CD1c-positive myeloid dendritic cell (primary cell): ENCODE measurements around the gene CNTROB.
"Not testable (repeated sequence)": the region's sequence is repeated elsewhere in the genome, so short reads cannot be mapped to it uniquely, and the experiment has no call there.

ENCODE experiments used
- DNase-seq: peaks from one replicate; pipeline ENCODE4 v3.0.0-alpha.2; 2016; ENCODE audit errors: extremely low spot score

CNTROB gene

DNA sequence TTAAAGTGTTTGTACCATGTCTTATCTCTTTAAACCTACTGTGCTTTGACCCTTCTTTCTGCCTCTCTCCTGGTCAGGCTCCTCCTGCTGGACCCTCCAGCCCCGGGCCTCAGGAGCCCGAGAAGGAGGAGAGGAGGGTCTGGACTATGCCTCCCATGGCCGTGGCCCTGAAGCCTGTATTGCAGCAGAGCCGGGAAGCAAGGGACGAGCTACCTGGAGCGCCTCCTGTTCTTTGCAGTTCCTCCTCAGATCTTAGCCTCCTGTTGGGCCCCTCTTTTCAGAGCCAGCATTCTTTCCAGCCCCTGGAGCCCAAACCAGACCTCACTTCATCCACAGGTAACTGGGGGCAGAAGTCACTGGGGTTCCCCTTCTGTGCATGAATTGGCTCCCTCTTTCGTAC, 13.6 kb downstream of the CNTROB start:
- no peak for DNase-seq

GRCh38 chr17:7946441-7946840, 14.4 kb downstream of the CNTROB start:
- no peak for DNase-seq

- DNase-seq = no peak
Measured at GRCh38 chr17:7947651-7948050, 15.6 kb downstream of the CNTROB start.

DNA sequence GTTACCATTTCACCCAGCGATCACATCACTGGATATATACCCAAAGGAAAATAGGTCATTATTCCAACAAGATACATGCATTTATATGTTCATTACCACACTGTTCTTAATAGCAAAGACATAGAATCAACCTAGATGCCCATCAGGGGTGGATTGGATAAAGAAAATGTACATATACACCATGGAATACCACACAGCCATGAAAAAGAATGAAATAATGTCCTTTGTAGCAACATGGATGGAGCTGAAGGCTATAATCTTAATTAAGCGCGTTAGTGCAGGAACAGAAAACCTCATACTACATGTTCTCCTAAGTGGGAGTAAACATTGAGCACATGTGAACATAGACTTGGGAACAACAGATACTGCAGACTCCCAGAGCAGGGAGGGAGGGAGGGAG, 18.6 kb downstream of the CNTROB start:
- no peak for DNase-seq

- DNase-seq = no peak
Measured at GRCh38 chr17:7951143-7951792, 19.3 kb downstream of the CNTROB start.

DNA sequence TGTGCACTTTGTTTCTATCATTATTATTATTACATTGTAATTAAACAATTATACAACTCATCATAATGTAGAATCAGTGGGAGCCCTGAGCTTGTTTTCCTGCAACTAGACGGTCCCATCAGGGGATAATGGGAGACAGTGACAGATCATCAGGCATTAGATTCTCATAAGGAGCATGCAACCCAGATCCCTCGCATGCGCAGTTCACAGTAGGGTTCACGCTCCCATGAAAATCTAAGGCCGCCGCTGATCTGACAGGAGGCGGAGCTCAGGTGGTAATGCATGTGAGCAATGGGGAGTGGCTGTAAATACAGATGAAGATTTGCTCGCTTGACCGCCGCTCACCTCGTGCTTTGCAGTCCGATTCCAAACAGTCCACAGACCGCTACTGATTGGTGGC, 21.3 kb downstream of the CNTROB start:
- DNase-seq = not testable (repeated sequence)

DNA sequence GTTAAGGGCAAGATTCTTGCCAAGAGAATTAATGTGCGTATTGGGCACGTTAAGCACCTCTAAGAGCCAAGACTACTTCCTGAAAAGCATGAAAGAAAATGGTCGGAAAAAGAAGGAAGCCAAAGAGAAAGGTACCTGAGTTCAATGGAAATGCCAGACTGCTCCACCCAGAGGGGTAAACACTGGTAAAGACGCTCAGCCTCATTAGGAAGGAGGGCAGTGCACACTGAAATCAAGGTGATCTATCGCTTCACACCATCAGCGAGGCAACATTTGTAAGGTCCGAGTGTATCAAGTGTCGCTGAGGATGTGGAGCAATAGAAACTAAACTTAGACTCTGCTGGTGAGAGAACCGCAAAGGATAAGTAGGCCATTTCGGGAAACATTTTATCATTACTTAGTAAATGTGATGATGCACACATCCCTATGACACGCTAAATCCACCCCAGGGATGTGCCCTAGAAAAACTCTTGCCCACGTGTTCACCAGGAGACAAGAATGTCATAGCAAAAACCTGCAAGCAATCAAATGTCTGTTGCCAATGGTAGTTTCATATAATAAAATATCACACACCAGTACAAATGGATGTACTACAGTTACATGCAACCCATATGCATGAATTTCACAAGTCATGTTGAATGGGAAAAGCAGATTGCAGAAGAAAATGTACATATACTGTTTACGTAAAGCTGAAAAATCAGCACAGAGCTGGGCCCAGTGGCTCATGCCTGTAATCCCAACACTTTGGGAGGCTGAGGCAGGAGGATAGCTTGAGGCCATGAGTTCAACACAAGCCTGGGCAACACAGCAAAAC, 23.6 kb downstream of the CNTROB start:
- no peak for DNase-seq

- DNase-seq = no peak
Measured at GRCh38 chr17:7956228-7956965, 24.4 kb downstream of the CNTROB start.

DNA sequence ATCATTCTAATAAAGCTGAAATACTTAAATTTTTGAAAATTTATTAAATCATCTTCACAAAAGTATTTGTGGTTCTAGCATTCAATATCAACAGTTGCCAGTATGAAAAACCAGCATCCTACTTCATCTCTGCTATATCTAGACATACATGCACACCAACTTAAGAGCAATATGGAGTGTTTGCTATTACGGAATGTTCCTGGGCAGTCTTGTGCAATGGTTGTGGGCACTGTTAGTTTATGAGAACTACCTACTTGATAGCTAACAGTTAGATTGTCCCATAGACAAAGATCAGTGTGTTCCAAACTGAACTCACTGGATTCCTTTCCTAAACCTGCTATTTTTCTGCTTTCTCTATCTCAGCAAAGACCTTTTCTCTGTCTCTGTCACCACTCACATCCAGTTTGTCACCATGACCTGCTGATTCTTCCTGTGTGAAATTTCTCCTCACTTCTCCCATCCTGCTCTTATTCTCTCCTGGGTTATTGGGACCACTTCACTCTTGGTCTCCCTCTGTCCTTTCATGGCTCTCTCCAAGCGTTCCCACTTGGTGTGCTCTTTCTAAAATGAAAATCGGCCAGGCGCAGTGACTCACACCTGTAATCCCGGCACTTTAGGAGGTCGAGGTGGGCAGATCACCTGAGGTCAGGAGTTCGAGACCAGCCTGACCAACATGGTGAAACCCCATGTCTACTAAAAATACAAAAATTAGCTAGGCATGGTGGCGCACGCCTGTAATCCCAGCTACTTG, 27.7 kb downstream of the CNTROB start:
- DNase-seq = peak; percentile 18

DNA sequence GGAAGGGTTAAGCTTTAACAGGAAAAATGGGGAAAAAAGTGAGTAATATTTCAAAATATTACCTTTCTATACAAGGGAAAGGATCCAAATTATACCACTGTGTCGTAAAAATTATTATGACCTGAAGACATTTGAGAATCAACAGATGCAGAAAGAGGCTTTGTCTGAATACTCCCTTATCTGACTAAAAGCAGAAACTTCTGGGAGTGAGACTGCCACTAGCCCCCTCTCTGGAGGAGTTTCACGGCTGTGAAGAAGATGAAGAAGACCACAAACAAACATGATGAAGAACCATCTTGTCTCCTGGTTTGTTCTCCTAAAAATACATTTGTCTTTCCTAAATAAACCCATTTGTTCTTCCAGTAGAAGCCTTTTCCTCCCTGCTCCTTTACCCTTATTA, 29.4 kb downstream of the CNTROB start:
- no peak for DNase-seq

DNA sequence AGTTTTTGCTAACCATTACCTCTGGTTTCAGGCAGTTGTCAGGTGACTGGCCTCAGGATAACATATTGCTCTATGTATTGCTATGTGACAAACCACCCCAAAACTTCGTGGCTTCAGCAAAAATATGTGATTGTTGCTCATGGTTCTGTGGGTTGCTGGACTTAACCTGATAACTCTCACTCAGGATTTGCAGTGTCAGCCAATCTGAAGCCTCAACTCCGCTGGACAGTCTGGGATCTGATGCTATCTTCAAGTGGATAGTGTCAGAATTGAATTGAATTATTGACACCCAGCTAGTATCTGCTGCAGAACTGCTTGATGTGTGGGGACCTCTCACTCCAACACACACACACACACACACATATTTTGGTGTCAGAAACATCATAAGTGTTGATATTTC, 35.7 kb downstream of the CNTROB start:
- no peak for DNase-seq

DNA sequence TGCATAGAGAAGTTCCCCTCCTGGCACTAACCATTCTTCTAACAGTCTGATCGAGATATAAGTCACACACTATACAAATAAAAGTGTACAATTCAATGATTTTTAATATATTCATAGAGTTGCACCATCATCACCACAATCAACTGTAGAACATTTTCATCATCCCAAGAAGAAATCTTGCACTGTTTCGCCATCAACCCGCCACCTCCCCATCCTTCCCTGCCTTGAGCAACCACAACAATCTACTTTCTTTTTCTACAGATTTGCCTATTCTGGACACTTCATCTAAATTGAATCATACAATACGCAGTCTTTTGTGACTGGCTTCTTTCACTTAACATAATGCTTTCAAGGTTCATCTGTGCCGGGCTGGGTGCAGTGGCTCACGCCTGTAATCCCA, 37.4 kb downstream of the CNTROB start:
- peak; percentile 20 for DNase-seq

DNA sequence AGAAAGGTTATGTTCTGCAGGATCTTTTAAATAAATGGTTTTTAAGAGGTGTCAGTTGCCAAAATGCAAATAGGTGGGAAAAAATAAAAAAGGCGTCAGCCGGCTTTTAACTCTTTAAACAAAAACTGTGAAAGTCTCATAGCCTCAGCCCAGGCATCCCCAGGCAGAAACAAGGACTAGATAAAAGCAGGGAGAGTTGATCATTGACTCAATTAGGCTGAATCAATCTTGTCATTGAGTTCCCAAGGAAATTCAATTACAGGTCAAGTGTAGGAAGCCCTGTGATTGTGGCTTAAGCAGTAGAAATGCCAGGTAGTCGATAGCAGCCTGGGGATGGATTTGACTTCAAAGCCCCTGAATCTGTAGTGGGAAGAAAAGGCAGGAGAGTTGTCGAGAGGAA, 39.6 kb downstream of the CNTROB start:
- DNase-seq = no peak

DNA sequence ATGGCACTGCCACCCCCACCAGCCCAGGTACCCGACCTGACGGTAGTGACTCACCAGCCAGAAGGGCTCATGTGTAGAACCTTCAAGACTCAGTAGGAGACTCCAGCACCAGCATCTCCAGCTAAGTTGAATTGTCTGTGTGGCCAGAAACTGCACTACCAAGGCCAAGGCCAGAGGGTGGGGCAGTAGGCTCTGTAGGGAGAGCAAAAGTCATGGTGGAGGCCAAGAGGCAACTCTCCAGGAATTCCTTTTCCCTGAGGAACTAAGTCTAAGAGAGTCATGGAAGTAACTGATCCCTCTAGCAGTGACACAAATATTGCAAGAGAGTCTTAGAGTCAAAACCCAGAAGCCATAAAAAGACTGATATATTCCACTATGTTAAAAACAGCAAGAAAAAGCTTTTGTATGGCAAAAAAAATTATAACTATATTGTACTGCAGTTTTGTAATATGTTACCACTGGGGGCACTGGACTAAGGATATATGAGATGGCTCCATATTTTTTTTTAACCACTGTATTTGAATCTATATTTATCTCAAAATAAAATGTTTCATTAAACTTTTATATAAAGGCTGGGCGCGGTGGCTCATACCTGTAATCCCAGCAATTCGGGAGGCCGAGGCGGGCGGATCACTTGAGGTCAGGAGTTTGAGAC, 40.3 kb downstream of the CNTROB start:
- no peak for DNase-seq

- DNase-seq = no peak
Measured at GRCh38 chr17:7974638-7975131, 42.7 kb downstream of the CNTROB start.

DNA sequence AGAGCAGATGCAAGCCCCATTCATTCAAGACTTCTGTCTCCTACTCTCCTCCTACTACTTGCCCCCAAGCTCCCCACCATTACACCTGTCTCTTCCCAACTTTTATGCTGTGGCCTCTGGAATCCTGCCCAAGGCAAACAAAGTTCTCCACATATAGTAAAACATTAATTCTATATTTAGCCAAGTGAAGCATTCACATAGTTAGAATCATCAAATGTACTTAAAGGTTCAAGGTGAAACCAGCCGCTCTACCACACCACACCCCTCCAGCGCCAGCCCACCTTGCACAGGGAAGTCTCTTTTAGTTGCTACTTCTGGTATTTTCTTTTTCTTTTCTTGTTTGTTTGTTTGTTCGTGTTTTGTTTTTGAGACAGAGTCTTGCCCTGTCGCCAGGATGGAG, 45.0 kb downstream of the CNTROB start:
- no peak for DNase-seq

- no peak for DNase-seq
Measured at GRCh38 chr17:7977805-7978204, 45.8 kb downstream of the CNTROB start.

- peak; percentile 73 for DNase-seq
Measured at GRCh38 chr17:7982173-7982572, 50.2 kb downstream of the CNTROB start.

GRCh38 chr17:7982666-7983065, 50.7 kb downstream of the CNTROB start:
- DNase-seq = no peak

- DNase-seq = no peak
Measured at GRCh38 chr17:7984904-7985303, 52.9 kb downstream of the CNTROB start.
